Measurements from ENCODE around the gene DHX16. TPM values are rescaled to one million over a fixed set of nuclear protein-coding genes. Genes with fewer than 3 reads are reported as not detected.
A peak's percentile ranks its signal among the peaks of the same experiment; 100 is the strongest.

Gene DHX16
- total RNA-seq, 1 experiment from 2014 or later: 59.9 TPM

- DNase-seq (ENCODE audit: low read depth): no peak
Observed at GRCh38 chr6:30696432-30696831, 23.6 kb upstream of the DHX16 start.

GRCh38 chr6:30691208-30691847 lies 18.5 kb upstream of the DHX16 start:
- no peak for DNase-seq (ENCODE audit: low read depth)

- DNase-seq (ENCODE audit: low read depth): peak; percentile 94
Observed at GRCh38 chr6:30690403-30691207, 17.8 kb upstream of the DHX16 start, which contains the start of gene NRM. Gene NRM, minus strand, starts transcription at chr6:30690984. Its CDS starts 10 bp downstream, at chr6:30690974.

- DNase-seq (ENCODE audit: low read depth): no peak
Observed at GRCh38 chr6:30689985-30690384, 17.2 kb upstream of the DHX16 start.

- DNase-seq (ENCODE audit: low read depth): no peak
Observed at GRCh38 chr6:30689022-30689865, 16.4 kb upstream of the DHX16 start.

- DNase-seq (ENCODE audit: low read depth): no peak
Observed at GRCh38 chr6:30688569-30688968, 15.8 kb upstream of the DHX16 start.

GRCh38 chr6:30687659-30688431 lies 15.0 kb upstream of the DHX16 start:
- DNase-seq (ENCODE audit: low read depth): peak; percentile 70

GRCh38 chr6:30686908-30687658 lies 14.3 kb upstream of the DHX16 start:
- DNase-seq (ENCODE audit: low read depth): peak; percentile 99

GRCh38 chr6:30686009-30686907 lies 13.5 kb upstream of the DHX16 start, which contains the start of gene PPP1R18:
Gene PPP1R18, minus strand, starts transcription at chr6:30686645. Its CDS starts 627 bp downstream, at chr6:30686018.
- peak; percentile 83 for DNase-seq (ENCODE audit: low read depth)

GRCh38 chr6:30685157-30686008 lies 12.6 kb upstream of the DHX16 start:
- DNase-seq (ENCODE audit: low read depth): peak; percentile 56

GRCh38 chr6:30684386-30685156 lies 11.8 kb upstream of the DHX16 start:
- peak; percentile 71 for DNase-seq (ENCODE audit: low read depth)

GRCh38 chr6:30683980-30684338 lies 11.2 kb upstream of the DHX16 start:
- peak; percentile 22 for DNase-seq (ENCODE audit: low read depth)

GRCh38 chr6:30683183-30683979 lies 10.6 kb upstream of the DHX16 start:
- peak; percentile 39 for DNase-seq (ENCODE audit: low read depth)

- peak; percentile 94 for DNase-seq (ENCODE audit: low read depth)
Observed at GRCh38 chr6:30682143-30683117, 9.6 kb upstream of the DHX16 start.

- DNase-seq (ENCODE audit: low read depth): no peak
Observed at GRCh38 chr6:30681766-30682142, 8.9 kb upstream of the DHX16 start.
